ENCODE data around the gene ZNF385B.

Gene ZNF385B

DNA sequence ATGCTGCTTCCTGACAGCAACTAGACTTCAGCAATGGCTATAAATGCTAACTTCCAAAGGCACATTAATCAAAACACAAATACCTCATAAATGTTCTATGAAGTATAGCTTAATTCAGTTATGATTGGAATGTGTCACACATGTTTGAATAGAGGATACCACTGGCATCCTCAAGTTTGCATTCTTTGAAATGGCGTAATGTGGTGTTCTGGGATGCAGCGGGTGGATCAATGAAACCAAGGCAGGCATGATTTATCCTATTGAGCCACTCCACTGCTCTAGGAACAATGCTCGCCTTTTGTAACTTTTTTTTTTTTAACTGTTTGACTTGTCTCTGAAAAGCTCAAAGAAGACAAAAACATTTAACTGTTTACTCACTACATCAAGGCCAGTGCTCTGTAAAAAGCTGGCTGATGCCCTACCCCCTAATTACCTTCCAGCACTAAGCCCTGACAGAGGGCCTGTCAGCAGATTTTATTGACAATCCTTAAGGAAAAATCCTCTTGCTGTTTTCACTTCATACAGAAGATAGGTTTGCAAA is 318.0 kb downstream of the ZNF385B start:
- DNase-seq, result no peak

DNA sequence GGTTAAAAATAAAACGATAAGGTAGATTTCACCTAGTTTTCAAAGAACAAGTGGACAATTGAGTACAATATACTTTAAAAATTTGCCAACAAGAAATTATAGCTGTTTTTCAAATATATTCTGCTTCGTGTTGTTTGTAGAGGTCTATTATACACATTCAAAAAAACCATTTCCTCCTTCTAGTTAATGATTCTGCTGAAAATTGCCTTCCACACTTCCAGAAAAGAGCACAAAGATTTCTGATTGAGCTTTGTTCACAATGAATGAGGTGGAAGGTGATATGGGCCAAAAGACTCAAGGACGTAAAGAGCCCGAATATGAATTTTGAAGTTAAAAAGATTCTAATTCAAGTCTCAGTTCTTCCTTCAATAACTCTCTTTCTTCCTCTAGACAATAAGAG is 319.8 kb downstream of the ZNF385B start:
- DNase-seq, result no peak

DNA sequence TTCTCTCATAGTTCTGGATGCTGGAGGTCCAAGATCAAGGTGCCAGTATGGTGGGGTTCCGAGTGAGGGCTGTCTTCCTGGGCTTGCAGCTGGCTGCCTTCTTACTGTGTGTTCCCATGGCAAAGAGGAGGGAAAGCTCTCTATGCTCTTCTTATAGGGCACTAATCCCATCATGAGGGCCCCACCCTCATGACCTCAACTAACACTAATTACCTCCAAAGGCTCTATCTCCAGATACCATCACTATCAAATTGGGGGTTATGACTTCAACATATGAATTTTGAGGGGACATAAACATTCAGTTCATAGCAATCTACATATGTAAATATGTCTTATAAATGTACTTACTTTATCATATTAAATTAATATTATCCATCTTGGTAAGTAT is 322.3 kb downstream of the ZNF385B start:
- DNase-seq, result no peak

DNA sequence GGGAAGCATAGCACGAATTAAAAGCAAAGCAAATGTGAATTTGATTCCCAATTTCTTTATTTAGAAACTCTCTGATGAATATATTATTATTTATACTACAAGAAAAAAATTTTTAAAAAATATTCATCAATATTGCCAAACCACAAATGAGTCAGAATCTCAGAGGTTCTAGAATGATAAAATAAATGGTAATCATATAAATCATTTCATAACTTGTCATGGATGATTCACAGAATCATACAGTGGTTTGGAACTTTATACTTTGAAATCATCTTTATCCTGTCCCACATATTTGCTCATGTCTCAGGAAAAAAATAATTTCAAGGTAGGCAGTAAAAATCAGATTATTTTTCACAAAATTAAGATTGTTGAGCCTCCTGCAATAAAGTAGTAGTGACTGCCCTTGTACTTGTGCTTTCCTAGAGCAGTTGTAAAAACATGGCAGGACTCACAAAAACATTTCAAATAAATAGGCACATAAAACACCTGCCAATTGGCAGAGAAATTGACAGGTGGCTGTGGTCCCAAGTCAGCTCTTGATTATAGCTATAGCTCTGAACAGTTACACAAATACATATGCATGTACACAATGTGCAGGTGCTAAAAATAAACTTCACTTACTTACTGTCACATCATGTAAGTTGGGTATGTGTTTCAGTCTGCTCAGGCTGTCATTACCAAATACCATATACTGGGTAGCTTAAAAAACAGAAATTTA is 322.8 kb downstream of the ZNF385B start:
- no peak for DNase-seq

DNA sequence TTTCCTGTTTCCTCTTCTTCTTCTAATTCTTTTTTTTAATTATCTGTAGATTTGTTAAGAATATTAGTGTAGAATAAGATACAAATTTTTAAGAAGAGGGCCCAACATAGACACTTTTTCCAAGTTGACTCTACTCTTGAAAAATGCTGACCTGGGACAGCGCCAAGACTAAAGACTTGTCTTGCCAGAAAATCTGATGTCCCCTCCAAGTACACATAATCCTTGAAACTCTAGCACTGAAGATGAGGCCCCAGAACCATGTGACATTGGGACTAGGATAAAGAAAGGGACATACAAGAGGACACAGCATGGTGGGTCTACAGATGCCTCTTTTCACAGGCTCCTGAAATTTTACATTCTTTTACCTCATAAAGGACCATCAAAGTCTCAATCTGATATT is 325.2 kb downstream of the ZNF385B start:
- DNase-seq, result no peak

DNA sequence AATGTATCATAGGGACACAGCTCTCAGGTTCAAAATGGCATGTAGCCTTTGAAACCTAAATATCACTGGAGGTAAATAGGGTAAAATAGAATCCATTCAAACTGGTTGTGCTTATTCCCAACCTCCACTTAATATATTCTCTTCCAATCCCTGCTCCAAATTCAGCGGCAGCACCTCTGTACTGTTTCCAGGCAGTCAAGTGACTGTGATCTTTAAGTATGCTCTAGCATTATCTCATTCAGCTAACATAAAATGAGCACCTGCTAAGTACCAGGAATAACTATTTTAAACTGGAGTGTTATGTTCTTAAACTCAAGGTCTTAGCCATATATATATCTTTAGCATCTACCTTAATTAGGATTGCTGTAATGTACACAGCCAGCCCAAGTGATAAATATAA is 327.5 kb downstream of the ZNF385B start:
- DNase-seq, result no peak

DNA sequence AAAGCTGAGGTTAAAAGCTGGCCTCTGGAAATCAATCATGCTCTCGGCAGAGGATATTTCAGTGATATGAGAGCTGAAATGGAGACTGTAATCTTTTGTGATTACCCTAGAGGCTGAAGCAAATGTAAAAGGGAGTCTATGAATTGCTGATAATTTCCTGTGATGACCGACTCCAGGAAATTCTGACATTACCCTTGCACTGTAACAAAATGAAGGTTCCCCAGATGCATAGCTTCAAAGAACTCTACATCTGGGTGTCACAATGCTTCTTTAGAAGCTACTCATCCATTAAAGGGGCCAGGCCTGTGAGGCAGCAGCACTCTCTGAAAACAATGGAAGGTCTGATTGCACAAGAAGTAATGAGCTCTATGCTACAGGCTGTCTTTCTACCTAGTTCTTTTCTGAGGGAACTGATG is 328.5 kb downstream of the ZNF385B start:
- no peak for DNase-seq

DNA sequence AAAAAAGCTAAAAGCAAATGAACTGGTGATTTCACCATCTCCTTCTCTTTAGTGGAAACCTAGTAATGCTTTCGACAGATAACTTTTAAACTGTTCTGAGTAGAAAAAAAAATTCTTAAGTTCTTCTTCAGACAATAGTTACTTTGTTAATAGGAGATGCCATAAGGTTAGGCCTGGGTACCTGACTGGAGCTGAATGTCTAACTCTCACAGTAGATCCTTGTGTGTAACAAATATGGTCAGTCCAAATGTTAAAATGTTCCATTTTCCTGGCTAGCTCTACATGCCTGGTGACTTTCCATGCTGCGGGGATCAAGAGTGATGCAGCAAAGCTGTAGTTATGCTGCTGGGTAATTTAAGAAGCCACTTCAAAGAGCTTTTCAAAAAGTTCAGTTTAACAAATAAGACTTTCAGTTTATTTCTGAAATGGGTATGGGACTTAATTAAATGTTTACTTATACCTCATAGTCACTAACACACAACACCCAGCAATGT is 332.8 kb downstream of the ZNF385B start:
- DNase-seq, result no peak

DNA sequence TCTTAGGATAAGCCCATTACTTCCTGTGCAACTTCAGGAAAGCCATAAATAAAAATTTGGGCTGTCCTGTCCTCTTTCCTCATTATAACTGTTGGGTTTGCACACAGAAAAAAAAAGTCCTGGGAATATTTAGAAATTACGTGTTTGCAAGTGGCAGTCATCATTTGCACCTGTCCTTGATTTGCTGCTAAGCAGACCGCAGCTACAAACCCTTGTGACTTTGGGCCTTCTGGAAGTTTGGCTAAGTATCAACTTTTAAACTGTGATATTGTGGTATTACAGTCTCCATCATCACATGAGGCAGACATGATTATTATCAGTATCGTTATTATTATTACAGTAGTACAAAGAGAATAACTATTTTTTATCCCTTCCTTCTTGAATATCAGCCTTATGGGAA is 336.1 kb downstream of the ZNF385B start:
- no peak for DNase-seq

DNA sequence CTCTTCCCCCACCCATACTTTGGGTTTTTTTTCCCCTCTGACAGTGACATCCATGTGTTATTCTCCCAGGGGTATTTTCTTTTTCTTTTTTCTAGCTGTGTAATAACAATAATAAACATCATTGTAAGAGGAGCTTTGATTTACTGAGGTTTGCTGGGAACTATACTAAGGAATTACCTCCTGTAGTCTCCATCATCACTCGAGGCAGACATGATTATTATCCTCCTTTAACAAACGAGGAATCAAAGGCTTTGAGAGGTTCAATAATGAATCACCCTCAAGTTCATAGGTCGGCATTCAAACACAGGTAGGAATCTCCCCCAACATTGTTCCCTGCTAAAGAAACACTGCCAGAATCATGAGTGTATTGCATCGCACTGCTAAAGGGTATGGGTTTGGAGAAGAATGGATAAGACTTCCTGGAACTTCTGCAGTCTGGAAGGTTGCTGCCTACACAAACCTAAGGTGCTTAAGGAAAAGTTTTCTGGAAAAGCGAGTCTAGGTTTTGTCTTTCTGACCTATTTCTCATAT is 336.5 kb downstream of the ZNF385B start:
- no peak for DNase-seq

DNA sequence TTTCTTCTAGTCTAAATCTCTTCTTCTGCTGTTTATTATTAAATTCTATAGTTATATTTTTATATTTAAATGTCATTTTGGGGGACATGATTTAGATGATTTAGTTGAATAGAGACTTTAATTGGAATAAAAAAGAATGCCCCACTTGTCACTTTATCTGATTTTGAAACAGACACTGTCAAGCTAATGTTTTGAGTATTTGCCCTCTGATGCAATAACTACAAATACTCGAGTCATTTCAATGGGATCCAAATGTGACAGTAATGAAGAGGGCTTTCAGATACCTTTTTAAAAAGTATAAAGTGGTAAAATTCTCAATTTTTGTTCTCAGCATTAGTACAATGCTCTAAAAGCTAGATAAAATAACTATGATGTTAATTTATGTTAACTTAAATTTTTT is 339.5 kb downstream of the ZNF385B start:
- DNase-seq, result no peak

DNA sequence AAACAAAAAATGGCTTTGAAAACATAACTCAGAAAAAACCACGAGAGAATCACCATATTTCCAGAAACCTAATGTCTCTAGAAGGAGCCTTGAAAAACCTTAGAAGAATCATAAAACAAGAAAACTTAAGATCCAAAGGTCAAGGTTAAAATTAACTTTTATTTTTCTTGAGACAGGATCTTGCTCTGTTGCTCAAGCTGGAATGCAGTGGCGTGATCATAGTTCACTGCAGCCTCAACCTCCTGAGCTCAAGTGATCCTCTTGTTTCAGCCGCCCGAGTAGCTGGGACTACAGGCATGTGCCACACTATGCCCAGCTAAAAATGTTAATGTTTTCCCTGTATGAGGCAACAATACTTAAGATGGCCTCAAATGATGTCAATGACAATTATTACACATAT is 342.6 kb downstream of the ZNF385B start:
- DNase-seq, result no peak

DNA sequence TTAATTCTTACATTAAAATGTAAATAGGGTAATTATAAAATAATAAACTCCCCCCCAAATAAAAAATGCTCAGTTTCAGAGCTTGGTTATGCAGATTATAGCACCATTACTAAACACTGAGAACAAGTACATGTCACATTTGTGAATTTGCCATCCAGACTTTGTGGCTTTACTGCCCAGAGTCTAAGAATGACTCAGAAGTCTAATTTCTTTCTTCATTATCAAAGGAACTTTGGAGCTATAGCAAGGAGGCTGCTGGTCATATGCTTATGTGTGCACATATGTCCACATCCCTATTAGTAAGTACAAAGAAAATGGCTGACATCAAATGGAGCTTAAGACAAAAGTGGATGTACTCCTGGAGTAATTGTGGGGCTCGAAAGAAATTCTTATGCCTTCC is 348.2 kb downstream of the ZNF385B start:
- DNase-seq, result no peak

DNA sequence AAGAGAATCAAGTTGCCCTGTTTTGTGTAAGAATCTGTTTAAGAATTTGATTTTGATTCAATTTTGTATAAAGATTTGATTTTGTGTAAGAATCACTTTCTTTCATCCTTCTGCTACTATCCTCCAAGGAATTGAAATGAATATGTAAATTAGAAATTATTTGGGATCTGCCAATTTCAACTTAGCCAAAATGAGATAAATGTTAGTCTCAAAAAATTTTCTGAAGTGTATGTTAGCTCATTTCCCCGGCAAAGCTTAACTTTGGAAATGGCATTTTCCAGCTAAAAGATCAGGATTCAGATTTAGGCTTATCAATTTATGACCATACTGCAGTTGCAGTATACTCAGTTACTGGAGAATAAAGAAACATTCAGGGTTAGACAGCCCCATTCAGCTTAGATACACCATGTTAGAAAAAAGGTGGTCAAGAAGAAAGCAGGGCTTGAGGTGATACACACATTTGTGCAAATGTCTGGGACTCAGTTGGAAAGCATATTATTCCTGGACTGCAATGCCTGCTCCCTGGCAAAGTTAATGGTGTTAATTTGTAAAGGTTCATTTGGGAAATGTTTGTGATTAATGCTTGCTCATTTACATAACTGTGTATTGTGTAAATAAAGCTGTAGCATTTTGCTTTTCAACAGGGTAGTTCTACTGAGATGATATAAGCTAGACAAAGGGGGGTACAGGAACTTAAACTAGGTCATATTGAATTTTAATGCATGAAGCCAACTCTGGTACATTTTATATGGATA is 349.0 kb downstream of the ZNF385B start:
- no peak for DNase-seq

DNA sequence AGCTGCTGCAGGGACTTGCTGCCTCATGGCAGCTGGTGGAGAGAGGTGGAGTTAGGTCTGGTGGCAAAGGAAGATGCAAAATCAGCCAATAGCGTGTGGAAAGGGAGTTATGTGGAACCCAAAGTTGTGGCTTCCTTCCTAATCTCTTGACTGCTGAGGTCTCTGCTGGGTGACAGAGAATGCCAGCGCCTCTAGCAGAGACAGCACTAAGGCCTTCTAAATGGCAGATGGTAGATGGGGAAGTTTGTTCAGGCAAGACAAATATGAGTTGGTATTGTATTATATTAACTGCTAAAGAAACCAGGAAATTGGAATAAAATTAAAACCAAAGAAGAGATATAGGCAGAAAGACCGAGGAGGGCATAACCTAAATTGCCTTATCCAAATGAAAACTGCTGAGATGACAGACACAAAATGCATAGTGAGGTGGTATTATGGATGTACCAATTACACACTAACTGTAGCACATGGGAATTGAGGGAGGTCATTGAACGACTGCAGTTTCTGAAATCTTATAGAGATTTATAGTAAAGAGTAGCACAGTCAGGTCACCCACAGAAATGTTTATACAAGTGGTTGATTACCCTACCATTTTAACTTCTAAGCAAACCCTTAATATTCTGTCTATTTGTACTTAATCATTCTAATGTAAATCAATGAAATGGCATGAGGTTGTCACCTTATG is 350.2 kb downstream of the ZNF385B start:
- DNase-seq, result no peak

DNA sequence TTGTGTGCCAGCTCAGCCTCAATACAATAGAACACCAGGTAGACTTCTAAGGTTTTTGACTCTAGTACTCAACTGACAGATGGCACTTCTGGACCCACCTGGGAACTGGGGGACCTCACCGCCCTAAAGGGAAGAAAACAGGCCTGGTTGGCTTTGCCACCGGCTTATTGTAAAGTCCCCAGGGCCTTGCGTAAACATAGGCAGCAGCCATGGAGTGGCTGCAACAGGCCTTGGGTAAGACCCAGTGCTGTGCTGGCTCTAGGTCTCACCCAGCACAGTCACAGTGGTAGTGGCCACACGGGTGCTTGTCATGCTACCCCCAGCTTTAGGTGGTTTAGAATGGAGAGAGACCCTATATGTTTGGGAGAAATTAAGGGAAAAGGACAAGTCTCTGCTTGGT is 366.1 kb downstream of the ZNF385B start:
- DNase-seq, result no peak

DNA sequence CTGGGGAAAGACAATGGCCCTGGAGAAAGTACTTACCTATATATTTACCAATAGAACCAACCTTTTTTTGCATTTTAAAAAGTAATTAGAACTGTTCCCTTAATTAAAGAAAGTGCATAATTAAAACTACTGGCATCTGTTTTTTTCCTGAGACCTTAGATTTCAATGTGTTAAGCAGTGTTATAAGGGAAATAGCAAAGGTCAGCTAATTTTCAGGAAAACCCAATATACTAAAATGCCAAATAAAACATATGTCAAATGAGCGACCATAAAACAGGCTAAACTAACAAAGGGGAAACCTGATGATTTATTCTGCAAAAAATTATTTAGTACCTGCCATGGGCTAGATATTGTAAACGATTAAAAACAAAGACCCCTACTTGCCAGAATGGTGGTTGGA is 372.8 kb downstream of the ZNF385B start:
- DNase-seq, result no peak

DNA sequence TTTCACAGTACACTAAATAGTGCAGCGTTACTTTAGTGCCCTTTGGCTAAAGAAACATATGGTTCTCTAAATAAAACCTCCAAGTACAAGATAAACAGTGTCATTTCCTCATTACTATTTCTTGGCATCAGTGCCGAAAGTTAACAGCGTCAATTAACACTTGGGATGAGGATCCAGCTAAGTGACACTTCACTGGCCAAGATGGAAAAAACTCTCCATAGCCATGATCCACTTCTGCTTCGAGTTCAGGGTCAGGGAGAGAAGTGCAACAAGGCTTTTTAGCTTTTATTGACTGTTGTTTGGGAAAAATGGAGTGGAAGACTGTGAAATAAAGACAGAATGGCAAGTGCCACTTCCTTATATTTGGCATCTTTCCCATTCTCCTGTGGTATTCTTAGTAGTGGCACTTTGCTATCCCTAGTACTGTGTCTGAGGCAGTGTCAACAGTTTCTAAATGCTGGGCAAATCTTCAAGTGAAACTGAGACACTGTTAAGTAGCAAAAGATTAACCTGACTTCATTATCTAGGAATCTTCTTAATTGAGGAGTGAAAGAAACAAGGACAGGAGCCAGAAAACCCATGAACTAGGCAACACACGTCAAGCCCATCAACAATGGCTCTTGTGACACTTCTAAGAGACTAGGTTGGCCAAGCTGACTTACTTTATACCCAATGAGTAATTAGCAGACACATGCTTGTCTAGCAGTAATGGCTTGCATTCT is 374.2 kb downstream of the ZNF385B start:
- DNase-seq, result no peak

DNA sequence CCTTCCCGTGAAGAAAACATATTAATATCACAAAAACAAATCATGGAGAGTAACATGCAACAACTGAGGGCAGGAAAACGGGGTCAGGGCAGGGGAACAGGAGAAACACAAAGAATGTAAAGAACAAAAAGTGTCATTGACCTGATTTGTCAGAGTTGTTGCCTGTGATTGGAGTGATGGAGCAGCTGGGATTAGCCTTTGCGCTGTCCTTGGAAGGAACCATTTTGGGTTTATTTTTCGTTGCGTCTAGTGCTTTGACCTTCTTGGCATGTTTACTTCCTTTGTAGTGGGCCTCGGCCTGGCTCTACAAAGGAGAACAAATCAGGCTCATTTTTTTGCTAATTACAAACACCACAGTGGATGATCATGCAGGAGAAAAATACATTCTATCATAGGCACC is 378.3 kb downstream of the ZNF385B start:
- DNase-seq, result no peak

DNA sequence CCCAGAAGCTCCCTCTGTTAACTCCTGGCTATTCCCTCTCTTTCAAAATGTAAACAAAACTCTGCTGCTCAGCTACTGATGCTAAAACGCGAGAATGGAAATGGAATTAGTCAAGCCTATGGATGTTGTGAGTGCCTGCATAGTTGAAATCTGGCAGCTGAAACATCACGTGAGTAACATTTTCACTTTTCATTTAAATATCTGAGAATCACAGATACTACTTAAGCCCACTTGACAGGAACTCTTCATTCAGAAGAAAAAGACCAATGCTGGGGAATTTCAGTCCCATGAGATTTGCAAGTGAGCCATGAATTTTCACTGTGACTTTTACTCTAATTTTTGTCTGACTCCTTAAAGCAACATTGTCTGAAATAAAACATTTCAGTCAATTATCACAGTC is 381.5 kb downstream of the ZNF385B start:
- DNase-seq, result no peak

DNA sequence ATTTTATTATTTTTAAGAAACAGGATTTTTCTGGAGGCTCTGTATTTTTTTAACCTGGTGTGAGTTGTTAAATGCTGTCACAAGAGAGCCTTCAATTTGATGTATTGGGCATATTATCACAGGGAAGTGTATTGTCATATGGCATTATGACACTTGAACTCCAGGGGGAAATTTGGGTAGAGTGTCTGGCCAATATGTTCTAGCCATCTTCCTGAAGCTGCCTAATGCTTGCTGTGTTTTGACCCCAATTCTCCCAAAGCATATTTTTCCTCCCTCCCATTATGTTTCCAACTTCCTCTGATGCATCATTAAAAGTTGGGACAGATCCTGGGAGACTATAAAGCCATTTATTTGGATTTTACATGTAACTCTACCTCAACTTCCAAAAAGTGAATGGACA is 382.6 kb downstream of the ZNF385B start:
- DNase-seq, result no peak

DNA sequence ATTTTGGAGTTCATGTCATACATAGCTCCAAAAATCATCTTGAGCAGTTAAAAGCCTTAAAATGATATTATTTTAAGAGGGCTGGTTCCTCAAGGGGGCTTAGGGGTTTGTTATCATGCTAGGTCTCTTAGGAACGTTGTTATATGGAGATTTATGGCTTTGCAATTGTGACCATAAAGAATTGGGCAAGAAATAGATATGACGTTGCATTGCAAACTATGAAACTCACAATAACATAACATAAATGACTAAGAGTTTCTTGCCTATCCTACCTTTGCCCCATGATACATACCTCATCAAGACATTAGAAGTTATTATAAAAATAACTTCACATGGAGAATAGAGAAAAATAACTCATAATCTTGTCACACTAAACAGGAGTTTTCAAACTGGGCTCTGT is 390.4 kb downstream of the ZNF385B start:
- DNase-seq, result no peak

DNA sequence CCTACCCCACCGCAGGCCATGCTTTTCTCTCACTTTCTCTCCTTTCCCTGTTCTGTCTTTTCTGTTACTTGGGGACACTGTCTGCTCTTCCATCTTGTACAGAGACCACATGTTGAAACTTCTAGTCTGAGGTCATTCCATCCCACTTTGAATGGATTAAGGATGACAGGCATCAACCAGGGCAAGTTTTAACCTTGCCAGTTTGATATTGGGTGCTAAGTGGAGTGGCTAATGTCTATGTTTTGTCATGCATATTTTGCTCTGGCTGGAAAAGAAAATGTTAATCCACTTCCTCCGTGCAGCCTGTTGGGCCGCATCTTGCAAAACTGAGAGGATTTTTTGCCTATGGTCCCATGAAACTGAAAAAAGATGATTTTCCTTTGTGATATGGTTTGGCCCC is 391.3 kb downstream of the ZNF385B start:
- no peak for DNase-seq
